Nephron (organoid): ENCODE results near the gene CTSF.

ENCODE experiments used
- H3K27ac Mint-ChIP-seq, 3 experiments: 2 replicates each; pipeline ENCODE4 v1.8.0; 2020; ENCODE audit warnings: mixed read lengths in 3 of 3, mild to moderate bottlenecking in 2 of 3, moderate library complexity in 1 of 3
- H3K27me3 Mint-ChIP-seq: 2 replicates; pipeline ENCODE4 v1.8.0; 2021; ENCODE audit warnings: low read depth, mild to moderate bottlenecking, moderate library complexity, mixed read lengths
- H3K36me3 Mint-ChIP-seq: 2 replicates; pipeline ENCODE4 v1.8.0; 2020; ENCODE audit warnings: low read depth, mixed read lengths
- H3K4me1 Mint-ChIP-seq: 2 replicates; pipeline ENCODE4 v1.8.0; 2020; ENCODE audit warnings: mixed read lengths
- H3K4me3 Mint-ChIP-seq, 3 experiments: 2 replicates each; pipeline ENCODE4 v1.8.0; 2020; ENCODE audit warnings: mild to moderate bottlenecking in 3 of 3, mixed read lengths in 3 of 3, moderate library complexity in 2 of 3
- H3K9me3 Mint-ChIP-seq: 2 replicates; pipeline ENCODE4 v1.8.0; 2020; ENCODE audit warnings: mixed read lengths
- TF ChIP-seq, protein P1 (sequence below), 3 experiments: fragments of 200-600 bp; sonication (generic); IDR thresholded peaks; one replicate each; pipeline ENCODE4 v1.5.0; 2021; ENCODE audit warnings: antibody characterized with exemption in 3 of 3; ENCODE audit not compliant: unreplicated experiment in 3 of 3

Gene CTSF

DNA sequence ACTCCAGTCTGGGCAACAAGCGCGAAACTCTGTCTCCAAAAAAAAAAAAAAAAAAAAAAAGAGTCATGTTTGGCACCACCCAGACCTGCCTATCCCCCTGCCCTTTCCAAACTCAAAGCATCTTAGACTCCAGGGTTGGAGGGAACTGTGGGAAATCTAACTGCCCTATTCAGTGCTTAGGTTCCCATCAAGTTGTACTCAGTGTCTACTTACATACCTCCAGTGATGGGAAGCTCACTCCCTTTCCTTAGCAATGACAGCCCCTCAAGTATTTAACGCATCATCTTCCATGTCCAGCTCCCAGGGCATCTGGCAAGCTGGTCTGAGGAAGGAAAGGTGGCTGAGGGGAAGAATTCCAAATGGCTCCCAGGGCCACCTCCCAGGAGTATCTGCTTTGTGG lies 18.7 kb downstream of the CTSF start:
- H3K27me3 Mint-ChIP-seq, result peaks cover 4% of the 10 kb centered on the region
- TF ChIP-seq, protein P1, sequence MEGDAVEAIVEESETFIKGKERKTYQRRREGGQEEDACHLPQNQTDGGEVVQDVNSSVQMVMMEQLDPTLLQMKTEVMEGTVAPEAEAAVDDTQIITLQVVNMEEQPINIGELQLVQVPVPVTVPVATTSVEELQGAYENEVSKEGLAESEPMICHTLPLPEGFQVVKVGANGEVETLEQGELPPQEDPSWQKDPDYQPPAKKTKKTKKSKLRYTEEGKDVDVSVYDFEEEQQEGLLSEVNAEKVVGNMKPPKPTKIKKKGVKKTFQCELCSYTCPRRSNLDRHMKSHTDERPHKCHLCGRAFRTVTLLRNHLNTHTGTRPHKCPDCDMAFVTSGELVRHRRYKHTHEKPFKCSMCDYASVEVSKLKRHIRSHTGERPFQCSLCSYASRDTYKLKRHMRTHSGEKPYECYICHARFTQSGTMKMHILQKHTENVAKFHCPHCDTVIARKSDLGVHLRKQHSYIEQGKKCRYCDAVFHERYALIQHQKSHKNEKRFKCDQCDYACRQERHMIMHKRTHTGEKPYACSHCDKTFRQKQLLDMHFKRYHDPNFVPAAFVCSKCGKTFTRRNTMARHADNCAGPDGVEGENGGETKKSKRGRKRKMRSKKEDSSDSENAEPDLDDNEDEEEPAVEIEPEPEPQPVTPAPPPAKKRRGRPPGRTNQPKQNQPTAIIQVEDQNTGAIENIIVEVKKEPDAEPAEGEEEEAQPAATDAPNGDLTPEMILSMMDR (IDR thresholded peaks at IDR 0.05; ENCODE audit: unreplicated experiment in 3 of 3), result no peak
- peaks cover 33% of the 10 kb centered on the region for H3K4me1 Mint-ChIP-seq
- no peak overlapping the region for H3K4me3 Mint-ChIP-seq
- H3K9me3 Mint-ChIP-seq, result no peaks in the 10 kb centered on the region
- no peak overlapping the region for H3K27ac Mint-ChIP-seq
- H3K36me3 Mint-ChIP-seq, result no peaks in the 10 kb centered on the region

DNA sequence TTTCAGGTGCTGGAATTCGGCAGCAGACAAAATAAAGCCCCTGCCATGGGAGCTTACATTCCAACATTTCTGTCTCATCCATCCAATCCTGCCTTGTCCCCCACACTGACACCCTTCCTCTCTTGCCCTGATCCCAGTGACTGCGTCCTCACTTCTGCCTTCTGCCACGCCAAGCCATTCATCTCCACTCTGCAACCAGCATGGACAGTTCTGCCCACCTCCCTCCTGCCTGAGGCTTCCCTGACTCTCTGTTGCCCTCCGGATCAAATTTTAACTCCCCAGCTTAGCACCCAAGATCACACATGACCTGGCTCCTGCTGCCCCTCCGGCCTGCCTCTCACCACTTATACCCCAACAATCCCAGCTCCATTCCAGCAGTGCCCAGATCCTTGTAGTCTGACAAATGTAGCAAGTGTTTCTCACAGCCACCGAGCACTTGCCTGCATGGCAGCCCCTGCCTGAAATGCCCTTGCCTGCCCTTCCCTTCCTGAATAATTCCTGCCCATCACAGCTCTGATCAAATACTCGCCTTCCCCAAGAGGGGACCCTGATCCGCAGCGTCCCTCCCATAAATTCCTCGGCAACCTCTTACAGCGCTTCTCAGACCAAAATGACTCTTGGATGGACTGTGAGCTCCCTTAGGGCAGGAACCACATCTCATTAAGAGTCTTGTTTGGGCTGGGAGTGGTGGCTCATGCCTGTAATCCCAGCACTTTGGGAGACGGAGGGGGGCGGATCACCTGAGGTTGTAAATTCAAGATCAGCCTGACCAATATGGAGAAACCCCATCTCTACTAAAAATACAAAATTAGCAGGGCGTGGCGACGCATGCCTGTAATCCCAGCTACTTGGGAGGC lies 19.4 kb downstream of the CTSF start:
- Mint-ChIP-seq H3K27me3 (peaks cover 4% of the 10 kb centered on the region), H3K4me1 (peaks cover 39% of the 10 kb centered on the region), H3K36me3 (no peaks in the 10 kb centered on the region), H3K9me3 (no peaks in the 10 kb centered on the region), H3K27ac (peak overlapping the region; percentile 23 to 64 (median 29)), H3K4me3 (peak overlapping the region; percentile 10 to 39 (median 20))
- TF ChIP-seq, protein P1 (IDR thresholded peaks at IDR 0.05; ENCODE audit: unreplicated experiment in 3 of 3), result no peak

DNA sequence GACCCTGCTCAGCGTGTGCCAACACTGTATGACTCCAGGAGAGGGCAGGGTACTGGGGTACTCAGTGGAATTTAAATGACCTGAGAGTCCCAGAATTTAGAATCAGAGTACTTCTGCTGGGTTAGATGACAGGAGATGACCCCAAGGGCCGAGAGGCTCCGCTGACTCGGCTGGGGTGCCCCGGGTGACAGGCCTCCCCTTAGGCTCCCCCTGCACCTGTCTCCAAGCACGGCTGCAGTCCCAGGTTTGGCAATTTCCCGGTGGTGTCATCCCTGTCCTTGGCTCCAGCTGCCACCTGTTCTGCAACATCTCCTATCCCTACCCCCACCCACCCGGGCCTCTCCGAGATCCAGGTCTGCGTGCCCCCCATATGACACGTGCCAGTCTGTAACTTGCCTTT lies 20.4 kb downstream of the CTSF start:
- Mint-ChIP-seq H3K4me3 (peak overlapping the region; percentile 51 to 66 (median 60)), H3K36me3 (peaks cover 4% of the 10 kb centered on the region), H3K27ac (peak overlapping the region in 2 of 3 experiments; percentile 29 to 64), H3K27me3 (peaks cover 4% of the 10 kb centered on the region), H3K4me1 (peaks cover 46% of the 10 kb centered on the region), H3K9me3 (no peaks in the 10 kb centered on the region)
- TF ChIP-seq, protein P1 (IDR thresholded peaks at IDR 0.05; ENCODE audit: unreplicated experiment in 3 of 3), result no peak

DNA sequence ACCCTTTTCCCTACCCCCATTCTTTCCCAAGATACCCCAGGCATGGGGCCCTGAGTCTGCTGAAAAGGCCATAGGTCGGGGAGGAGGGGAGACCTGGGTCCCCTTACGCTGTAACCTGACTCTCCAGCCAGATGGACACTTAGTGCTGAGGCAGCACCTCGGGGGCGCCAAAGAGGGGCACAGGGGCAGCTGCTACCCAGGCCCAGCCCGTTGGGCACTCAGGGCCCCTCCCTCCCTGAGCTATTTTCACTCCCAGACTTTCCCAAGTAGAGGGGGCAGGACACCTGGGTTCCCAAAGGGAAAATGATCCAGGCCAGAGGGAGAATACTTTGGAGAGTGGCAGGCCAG lies 20.8 kb downstream of the CTSF start:
- TF ChIP-seq, protein P1 (IDR thresholded peaks at IDR 0.05; ENCODE audit: unreplicated experiment in 3 of 3), result no peak
- Mint-ChIP-seq H3K27ac (peak overlapping the region in 1 of 3 experiments; percentile 34), H3K4me3 (peak overlapping the region; percentile 51 to 66 (median 60)), H3K9me3 (no peaks in the 10 kb centered on the region), H3K4me1 (peaks cover 50% of the 10 kb centered on the region), H3K27me3 (peaks cover 4% of the 10 kb centered on the region), H3K36me3 (peaks cover 4% of the 10 kb centered on the region)

DNA sequence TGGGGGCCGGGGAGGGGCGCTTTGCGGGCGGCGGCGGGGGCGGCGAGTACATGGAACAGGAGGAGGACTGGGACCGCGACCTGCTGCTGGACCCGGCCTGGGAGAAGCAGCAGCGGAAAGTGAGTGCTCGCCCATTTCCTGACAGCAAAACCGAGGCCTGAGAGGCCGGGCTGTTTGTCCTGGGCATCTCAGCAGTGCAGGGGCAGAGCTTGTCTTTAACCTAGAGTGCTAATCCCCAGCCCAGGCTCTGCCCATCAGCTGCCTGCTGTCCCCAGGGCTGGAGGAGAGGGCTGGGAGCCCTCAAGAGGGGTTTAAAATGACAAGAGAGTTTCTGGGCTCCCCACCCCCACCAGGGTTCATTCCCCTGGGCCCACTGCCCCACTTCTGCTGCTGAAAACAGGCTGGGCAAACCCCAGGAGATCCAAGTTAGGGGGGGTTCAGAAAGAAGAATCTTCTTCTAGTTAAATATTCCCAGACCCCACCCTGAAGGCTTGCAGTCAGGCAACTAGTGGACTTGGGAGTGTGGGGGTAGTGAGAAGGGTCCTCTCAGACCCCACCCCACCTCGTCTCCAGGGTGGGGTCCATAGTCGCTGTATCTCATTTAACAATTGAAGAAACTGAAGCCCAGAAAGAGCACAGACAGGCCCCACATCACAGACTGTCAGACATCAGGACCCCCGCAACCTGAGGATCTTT lies 21.3 kb downstream of the CTSF start:
- peaks cover 55% of the 10 kb centered on the region for H3K4me1 Mint-ChIP-seq
- peak overlapping the region in 2 of 3 experiments; percentile 33 to 34 for H3K27ac Mint-ChIP-seq
- H3K4me3 Mint-ChIP-seq, result peak overlapping the region; percentile 81 to 84 (median 82)
- H3K36me3 Mint-ChIP-seq, result peaks cover 9% of the 10 kb centered on the region
- peaks cover 4% of the 10 kb centered on the region for H3K27me3 Mint-ChIP-seq
- TF ChIP-seq, protein P1 (IDR thresholded peaks at IDR 0.05; ENCODE audit: unreplicated experiment in 3 of 3), result no peak
- no peaks in the 10 kb centered on the region for H3K9me3 Mint-ChIP-seq
